Esophagus squamous epithelium (tissue), 5 donors: ENCODE results near the gene DKKL1. TPM values are rescaled to one million over a fixed set of nuclear protein-coding genes. Genes with fewer than 3 reads are reported as not detected.

ENCODE experiments used
- DNase-seq: peaks from one replicate; lab custom pipeline; 2025; lab: John Stamatoyannopoulos, UW
- H3K27ac ChIP-seq, 4 donors: fragments of 200-600 bp; sonication (generic); one replicate each; pipeline ENCODE4 v1.5.1; 2016 to 2019; ENCODE audit warnings: mild to moderate bottlenecking in 1 of 4
- H3K27me3 ChIP-seq, 4 donors: fragments of 200-600 bp; sonication (generic); 1 replicate in 3 of 4; 2 replicates in 1 of 4; pipeline versions ENCODE4 v1.5.1 to v1.6.0; 2017 to 2021; ENCODE audit warnings: antibody characterized with exemption in 1 of 4
- H3K36me3 ChIP-seq, 3 donors: fragments of 200-600 bp; sonication (generic); one replicate each; pipeline ENCODE4 v1.5.1; 2016 to 2019
- H3K4me1 ChIP-seq, 3 donors: fragments of 200-600 bp; sonication (generic); one replicate each; pipeline ENCODE4 v1.5.1; 2017 to 2019
- H3K4me3 ChIP-seq, 4 donors: fragments of 200-600 bp; sonication (generic); 1 replicate in 3 of 4; 2 replicates in 1 of 4; pipeline ENCODE4 v1.5.1; 2016 to 2019; ENCODE audit warnings: mild to moderate bottlenecking in 2 of 4, moderate library complexity in 1 of 4
- H3K9me3 ChIP-seq, 3 donors: fragments of 200-600 bp; sonication (generic); one replicate each; pipeline ENCODE4 v1.5.1; 2016 to 2019
- CTCF ChIP-seq, 6 experiments: fragments of 450-650 bp in 4 of 6; fragments of 200-600 bp in 2 of 6; sonication (generic) in 2 of 6; IDR thresholded peaks; one replicate each; pipeline ENCODE4 v1.5.1; 2016 to 2019; ENCODE audit warnings: antibody characterized with exemption in 6 of 6, mild to moderate bottlenecking in 4 of 6, moderate library complexity in 4 of 6
- POLR2A ChIP-seq, 4 donors: fragments of 450-650 bp; IDR thresholded peaks; one replicate each; pipeline ENCODE4 v1.6.1; 2017; ENCODE audit warnings: antibody characterized with exemption in 4 of 4, mild to moderate bottlenecking in 4 of 4, moderate library complexity in 3 of 4
- WGBS, 2 donors: methylation state at CpG; one replicate each; pipeline ENCODE4 v1.1.5; 2018; 5-methylcytosine and 5-hydroxymethylcytosine counted together
- intact Hi-C: fragments of 100-400 bp; cut with DNase I; formaldehyde crosslinking; loops from one replicate; pipeline ENCODE4 v1.15.0; 2022
- total RNA-seq, 4 donors: library from RNA; depleted of rRNA; stranded (reverse); fragments of >200 nt; gene quantifications; one replicate each; pipeline ENCODE4 v1.1.0, GENCODE V29; 2016
- donor health status: DM: yes; HTN: yes; CAD: no.

The DKKL1 gene
- total RNA-seq, 4 donors from 2014 or later, result not detected

DNA sequence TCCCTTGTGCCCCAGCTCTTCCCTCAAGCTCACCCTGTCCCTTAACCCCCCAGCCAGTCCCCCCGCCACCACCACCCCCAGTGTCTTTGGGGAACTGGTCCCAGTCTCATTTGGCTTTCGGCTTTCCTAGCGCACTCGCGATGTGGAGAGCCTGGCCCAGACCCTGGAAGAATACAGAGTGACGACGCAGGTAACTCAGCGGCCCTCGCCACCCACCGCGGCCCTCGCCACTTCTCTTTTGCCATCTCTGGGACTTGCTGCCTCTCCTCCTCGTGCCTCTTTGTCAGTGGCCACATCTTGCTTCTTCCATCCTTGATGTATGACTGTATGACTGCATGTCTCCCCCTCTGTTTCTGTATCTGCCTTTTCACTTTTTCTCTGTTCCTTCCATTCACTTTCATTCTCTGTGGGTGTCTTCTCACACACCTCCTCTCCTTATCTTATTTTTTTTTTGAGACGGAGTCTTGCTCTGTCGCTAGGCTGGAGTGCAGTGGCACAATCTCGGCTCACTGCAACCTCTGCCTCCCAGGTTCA, 43.9 kb downstream of the DKKL1 start:
- Histone ChIP-seq H3K4me1 (no peaks in the 10 kb centered on the region), H3K27ac (no peak overlapping the region), H3K36me3 (no peaks in the 10 kb centered on the region), H3K4me3 (no peak overlapping the region), H3K9me3 (no peaks in the 10 kb centered on the region), H3K27me3 (no peaks in the 10 kb centered on the region)
- 85 to 87% methylated on average over 15 to 16 of the region's 16 CpGs for WGBS, 2 donors
- TF ChIP-seq CTCF (IDR thresholded peaks at IDR 0.05) (no peak), POLR2A (IDR thresholded peaks at IDR 0.05) (no peak)
- DNase-seq, result no peak
- intact Hi-C loops, result no loop called here

- Histone ChIP-seq H3K36me3 (no peaks in the 10 kb centered on the region), H3K4me1 (no peaks in the 10 kb centered on the region), H3K27me3 (no peaks in the 10 kb centered on the region), H3K9me3 (no peaks in the 10 kb centered on the region), H3K27ac (no peak overlapping the region), H3K4me3 (no peak overlapping the region)
- no peak for DNase-seq
- intact Hi-C loops, result no loop called here
- WGBS, 2 donors, result 61 to 72% methylated on average over 6 to 8 of the region's 8 CpGs
- TF ChIP-seq POLR2A (IDR thresholded peaks at IDR 0.05) (no peak), CTCF (IDR thresholded peaks at IDR 0.05) (no peak)
Measured at GRCh38 chr19:49408816-49409440, 45.3 kb downstream of the DKKL1 start.

DNA sequence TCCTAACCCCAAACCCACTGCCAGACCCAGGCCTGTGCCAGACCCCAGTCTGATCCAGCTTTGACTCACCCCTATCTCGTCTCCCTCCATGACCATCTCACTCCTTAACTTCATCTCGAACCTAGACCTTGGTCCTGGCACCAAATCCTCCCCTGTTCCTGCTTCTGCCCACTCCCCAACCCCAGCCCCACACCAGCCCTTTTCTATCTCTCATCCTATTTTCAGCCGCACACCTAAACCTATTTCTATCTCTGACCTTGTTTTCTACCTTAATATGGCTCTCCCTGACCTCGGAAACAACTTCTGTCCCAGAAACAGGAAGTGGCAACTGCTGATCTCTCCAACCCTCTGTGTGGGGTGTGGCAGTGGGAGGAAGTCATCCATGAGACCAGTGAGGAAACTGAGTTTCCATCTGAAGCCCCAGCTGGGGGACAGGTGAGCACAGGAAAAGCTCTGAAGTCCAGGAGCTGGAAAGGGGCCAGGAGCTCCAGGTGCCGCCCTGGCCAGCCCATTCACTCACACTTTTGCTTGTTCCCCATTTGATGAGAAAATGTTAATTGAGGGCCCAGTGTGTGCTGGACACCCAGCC, 45.9 kb downstream of the DKKL1 start:
- H3K27ac ChIP-seq, result no peak overlapping the region
- H3K4me3 ChIP-seq, result no peak overlapping the region
- DNase-seq, result no peak
- H3K9me3 ChIP-seq, result no peaks in the 10 kb centered on the region
- H3K36me3 ChIP-seq, result no peaks in the 10 kb centered on the region
- H3K27me3 ChIP-seq, result no peaks in the 10 kb centered on the region
- intact Hi-C loops, result no loop called here
- WGBS, 2 donors, result 63 to 76% methylated on average over 5 of the region's 5 CpGs
- no peaks in the 10 kb centered on the region for H3K4me1 ChIP-seq
- no peak for TF ChIP-seq CTCF (IDR thresholded peaks at IDR 0.05)

DNA sequence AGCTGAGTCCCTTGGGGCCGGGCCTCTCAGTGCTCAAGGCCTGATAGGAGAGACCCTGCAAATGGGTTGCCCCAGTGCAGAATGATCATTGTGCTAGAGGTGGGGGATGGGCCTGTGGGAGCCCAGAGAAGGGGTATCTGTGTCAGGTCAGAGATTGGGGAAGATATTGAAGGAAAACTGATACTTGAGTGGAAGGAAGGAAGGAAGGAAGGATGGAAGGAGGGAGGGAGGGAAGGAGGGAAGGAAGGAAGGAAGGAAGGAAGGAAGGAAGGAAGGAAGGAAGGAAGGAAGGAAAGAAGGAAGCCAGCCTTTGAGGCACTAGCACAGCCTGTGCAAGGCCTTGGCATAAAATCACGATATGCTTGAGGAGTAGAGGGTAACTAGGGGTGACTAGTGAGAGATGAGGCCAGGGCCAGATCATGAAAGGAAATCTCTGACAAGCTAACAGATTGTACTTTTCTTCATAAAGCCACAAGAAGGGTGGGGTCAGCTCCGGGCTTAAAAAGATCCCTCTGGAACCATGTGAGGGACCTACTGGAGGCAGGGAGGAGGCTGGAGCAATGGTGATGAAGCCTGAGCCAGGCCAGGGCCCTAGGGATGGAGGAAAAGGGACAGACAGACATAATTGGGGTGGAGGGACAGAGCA, 48.1 kb downstream of the DKKL1 start:
- TF ChIP-seq POLR2A (IDR thresholded peaks at IDR 0.05) (no peak), CTCF (IDR thresholded peaks at IDR 0.05) (no peak)
- 63 to 74% methylated on average over 2 to 3 of the region's 3 CpGs for WGBS, 2 donors
- intact Hi-C loops, result no loop called here
- no peaks in the 10 kb centered on the region for H3K9me3 ChIP-seq
- no peak overlapping the region for H3K27ac ChIP-seq
- H3K4me3 ChIP-seq, result no peak overlapping the region
- H3K4me1 ChIP-seq, result no peaks in the 10 kb centered on the region
- H3K27me3 ChIP-seq, result peaks cover 0 to 21% (median 0%) of the 10 kb centered on the region in 4 donors
- DNase-seq, result no peak
- no peaks in the 10 kb centered on the region for H3K36me3 ChIP-seq

- TF ChIP-seq CTCF (IDR thresholded peaks at IDR 0.05), result no peak
- TF ChIP-seq POLR2A (IDR thresholded peaks at IDR 0.05), result no peak
- DNase-seq, result no peak
- 87 to 90% methylated on average over 2 to 6 of the region's 9 CpGs for WGBS, 2 donors
- H3K9me3 ChIP-seq, result no peaks in the 10 kb centered on the region
- H3K4me3 ChIP-seq, result no peak overlapping the region
- no peaks in the 10 kb centered on the region for H3K36me3 ChIP-seq
- no peak overlapping the region for H3K27ac ChIP-seq
- peaks cover 0 to 36% (median 0%) of the 10 kb centered on the region in 4 donors for H3K27me3 ChIP-seq
- intact Hi-C loops, result no loop called here
- no peaks in the 10 kb centered on the region for H3K4me1 ChIP-seq
Measured at GRCh38 chr19:49413348-49413747, 49.7 kb downstream of the DKKL1 start.
